GM12872 (cell line): ENCODE results near the gene UST.

ENCODE experiments used
- TF ChIP-seq, protein P1 (sequence below): IDR thresholded peaks from 3 replicates; pipeline ENCODE4 v1.5.1; 2011; ENCODE audit warnings: low read depth, mild to moderate bottlenecking, low read length, moderate library complexity; ENCODE audit not compliant: insufficient read depth

UST gene

DNA sequence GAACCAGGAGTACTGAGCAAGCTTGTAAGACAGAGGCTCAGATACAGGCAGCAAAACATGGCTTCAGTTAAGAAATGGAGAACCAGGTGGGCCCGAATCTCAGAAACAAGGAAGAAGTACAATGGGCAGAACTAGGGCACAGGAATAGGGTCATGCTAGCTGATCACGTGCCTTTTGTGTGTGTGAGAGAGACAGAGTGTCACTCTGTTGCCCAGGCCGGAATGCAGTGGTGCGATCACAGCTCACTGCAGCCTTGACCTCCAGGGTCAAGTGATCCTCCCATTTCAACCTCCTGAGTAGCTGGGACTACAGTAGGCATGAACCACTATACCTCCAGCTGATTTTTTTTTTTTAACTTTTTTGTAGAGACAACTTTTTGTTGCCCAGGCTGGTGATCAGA lies 257.8 kb downstream of the UST start:
- TF ChIP-seq, protein P1, sequence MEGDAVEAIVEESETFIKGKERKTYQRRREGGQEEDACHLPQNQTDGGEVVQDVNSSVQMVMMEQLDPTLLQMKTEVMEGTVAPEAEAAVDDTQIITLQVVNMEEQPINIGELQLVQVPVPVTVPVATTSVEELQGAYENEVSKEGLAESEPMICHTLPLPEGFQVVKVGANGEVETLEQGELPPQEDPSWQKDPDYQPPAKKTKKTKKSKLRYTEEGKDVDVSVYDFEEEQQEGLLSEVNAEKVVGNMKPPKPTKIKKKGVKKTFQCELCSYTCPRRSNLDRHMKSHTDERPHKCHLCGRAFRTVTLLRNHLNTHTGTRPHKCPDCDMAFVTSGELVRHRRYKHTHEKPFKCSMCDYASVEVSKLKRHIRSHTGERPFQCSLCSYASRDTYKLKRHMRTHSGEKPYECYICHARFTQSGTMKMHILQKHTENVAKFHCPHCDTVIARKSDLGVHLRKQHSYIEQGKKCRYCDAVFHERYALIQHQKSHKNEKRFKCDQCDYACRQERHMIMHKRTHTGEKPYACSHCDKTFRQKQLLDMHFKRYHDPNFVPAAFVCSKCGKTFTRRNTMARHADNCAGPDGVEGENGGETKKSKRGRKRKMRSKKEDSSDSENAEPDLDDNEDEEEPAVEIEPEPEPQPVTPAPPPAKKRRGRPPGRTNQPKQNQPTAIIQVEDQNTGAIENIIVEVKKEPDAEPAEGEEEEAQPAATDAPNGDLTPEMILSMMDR: no peak

- TF ChIP-seq, protein P1: no peak
Measured at GRCh38 chr6:149006671-149007070, 259.8 kb downstream of the UST start.

DNA sequence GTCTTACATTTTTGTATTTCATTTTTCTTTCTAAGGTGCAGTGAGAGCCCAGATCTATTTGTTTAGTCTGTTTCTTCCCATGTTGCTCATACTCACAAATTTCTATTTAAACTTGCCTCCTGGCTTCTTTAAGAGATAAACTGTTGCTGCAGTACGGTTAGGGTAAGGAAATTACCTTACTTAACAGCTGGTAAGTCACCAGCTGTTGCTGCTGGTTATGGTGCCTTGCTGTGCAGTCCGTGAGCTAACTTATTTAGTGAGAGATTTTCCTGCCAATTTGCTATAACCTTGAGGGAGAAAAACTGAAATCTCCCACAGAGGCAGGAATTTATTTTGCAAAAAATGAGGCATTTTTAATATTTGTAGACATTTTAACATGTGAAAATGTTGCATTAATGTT lies 261.0 kb downstream of the UST start:
- TF ChIP-seq, protein P1: no peak

DNA sequence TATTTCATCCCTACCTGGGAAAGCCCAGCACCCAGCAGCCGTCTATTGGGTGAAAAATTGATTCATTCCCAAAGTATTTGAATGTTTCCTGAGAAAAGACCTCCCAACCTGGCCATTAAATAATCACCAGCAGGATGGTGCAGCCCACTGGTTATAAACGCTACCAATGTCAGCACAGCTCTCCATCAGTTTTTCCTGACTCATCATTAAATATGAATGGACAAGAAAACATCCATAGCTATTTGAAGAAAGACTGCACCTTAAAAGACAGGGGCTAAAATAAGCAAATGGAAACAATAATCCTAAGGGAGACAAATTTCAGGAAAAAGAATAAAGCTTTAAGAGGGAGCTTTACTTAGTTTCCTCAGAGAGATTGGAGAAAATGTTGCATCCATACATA lies 261.9 kb downstream of the UST start:
- TF ChIP-seq, protein P1: no peak

GRCh38 chr6:149012040-149012545 lies 265.3 kb downstream of the UST start:
- TF ChIP-seq, protein P1: no peak

DNA sequence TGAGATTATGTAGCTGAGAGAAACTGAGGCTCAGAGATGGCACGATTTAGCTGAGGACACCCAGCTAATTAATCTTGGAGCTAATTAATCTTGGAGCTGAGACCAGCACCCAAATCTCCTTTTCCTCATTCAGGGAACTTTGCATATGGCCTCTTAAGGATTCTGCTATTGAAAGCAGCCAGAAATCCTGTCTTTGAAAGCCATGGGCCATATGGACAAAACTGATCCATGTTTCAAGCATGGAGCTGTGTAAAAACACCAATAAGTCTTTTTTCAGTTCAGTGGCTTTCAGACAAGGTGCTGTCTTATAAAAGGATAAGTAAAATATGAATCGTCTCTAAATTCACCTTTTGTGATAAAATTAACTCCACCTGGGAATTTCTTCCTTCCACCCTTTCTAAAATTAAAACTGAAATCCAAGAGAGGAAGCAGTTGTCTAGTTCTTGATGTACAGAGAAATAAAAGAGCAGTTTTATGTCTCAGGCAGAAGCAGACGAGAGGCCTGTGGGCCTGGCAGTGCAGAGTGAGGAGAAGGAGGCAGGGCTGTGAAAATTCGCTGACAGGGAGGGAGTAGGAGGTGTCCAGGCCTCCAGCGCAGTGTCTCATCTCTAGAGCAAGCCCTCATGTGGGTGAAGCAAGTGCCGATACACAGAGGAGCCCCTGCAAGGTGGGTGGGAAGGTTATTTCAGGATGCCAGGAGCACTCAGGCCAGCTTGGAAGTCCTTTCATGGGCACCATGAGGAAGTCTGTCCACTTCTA lies 266.9 kb downstream of the UST start:
- TF ChIP-seq, protein P1: no peak

DNA sequence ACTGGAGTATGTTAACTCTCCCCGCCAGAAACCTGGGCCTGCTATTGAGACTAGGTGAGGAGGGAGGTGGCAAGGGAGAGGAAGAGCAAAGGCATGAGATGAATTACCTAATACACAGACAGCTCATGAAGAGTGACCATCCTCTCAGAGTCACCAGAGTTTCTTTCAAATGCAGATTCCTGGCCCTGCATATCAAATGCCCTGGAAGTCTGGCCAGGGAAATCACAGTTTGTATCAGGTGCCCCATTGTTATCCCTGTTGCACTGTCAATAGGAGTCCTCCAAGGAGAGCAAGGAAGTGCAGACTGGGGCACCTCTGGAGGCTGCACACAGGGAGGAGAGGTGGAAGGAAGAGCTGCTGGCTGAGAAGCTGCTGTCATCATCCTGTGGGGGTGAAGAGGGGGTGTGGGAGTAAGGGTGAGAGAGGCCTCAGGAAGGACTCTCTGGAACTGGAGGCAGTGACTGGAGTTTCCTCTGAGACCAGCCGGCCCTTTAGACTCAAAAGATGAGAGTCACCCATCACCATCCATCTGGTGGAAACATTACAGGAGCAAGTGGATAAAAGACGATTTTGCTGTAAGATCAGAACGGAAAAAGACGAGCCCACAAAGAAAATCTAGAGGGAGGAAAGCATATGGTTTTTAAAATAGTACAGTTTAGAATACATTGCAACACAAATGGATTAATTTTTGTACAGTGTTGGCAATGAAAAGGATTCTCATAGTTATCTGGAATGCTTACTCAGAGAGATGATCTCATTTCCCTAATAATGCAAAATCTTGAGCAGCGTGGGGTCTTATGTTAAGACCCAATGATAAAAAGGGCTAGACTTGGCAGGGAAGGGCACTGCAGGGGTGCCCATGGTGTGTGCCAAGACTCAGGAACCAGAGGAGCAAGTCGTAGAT lies 268.1 kb downstream of the UST start:
- TF ChIP-seq, protein P1: no peak
